ENCODE measurements around the gene DUS1L.

GRCh38 chr17:82081966-82082365, 16.4 kb upstream of the DUS1L start:
- TF ChIP-seq ZC3H10 (CRISPR knock-in tag; IDR thresholded peaks at IDR 0.05) (no peak), OSR1 (CRISPR knock-in tag; IDR thresholded peaks at IDR 0.05) (no peak)
